Measurements from ENCODE around the gene OR5K2. TPM values are rescaled to one million over a fixed set of nuclear protein-coding genes. Genes with fewer than 3 reads are reported as not detected.

Gene OR5K2
- total RNA-seq, 2 experiments from 2014 or later, result not detected

DNA sequence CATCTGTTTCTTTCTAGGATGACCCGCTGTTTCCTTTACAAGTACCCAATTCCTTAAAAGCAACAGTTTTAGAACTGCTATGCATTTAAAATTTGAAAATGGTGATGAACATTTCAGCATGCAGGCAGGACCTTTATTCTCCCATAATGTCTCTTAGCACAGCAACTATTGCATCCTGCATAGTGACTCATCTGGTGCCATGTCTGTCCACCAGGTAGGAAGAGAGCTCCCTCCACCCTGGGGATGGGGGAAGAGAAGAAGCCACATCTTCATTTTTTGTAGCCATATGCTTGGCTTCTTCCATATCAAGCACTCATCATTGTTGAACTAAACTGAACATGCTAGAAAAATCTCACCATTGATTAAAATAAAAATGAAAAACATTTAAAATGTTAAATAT lies 44.2 kb downstream of the OR5K2 start:
- ChIA-PET POLR2A (interaction anchor here (2.2 to 13.1 kb wide), 4 partner anchors 9 to 52 kb away, joined by 6 to 931 read pairs (median 164); partner anchors contain the start of genes CLDND1, CPOX and GPR15), CTCF (interaction anchor here (0.7 to 1.9 kb wide), 6 partner anchors 10 to 32 kb away, joined by 3 to 4 read pairs (median 4); partner anchors contain the start of gene CLDND1)
- Mint-ChIP-seq H3K36me3 (ENCODE audit: low read depth) (peaks cover 37% of the 10 kb centered on the region), H3K27ac (peak overlapping the region; percentile 89), H3K4me3 (no peak overlapping the region), H3K4me1 (peaks cover 71% of the 10 kb centered on the region), H3K27me3 (no peaks in the 10 kb centered on the region), H3K9me3 (peaks cover 3% of the 10 kb centered on the region)
- no peak for DNase-seq

DNA sequence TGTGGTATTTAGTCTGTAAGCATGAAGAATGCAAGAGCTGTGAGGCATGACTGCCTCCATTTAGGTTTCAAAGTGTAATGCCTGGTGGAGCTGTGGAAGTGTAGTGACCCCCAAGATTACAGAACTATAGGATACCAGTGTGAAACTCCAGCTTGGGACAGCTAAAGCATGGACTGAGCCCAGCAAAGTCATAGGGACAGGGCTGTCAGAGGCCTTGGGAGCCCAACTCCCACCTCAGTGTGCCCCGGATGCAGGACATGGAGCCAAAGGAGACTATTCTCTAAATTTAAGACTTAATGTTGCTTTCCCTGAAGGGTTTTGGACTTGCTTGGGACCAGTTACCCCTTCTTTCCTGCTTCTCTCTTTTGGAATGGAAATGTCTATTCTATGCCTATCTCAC lies 45.1 kb downstream of the OR5K2 start:
- ChIA-PET CTCF (interaction anchor here (1.3 to 1.5 kb wide), 2 partner anchors 9 to 13 kb away, joined by 4 read pairs; no protein-coding TSS in a partner anchor), POLR2A (interaction anchor here (2.2 to 13.1 kb wide), 4 partner anchors 10 to 51 kb away, joined by 6 to 931 read pairs (median 164); partner anchors contain the start of genes CLDND1, CPOX and GPR15)
- H3K36me3 Mint-ChIP-seq (ENCODE audit: low read depth), result peaks cover 32% of the 10 kb centered on the region
- H3K4me3 Mint-ChIP-seq, result no peak overlapping the region
- H3K4me1 Mint-ChIP-seq, result peaks cover 66% of the 10 kb centered on the region
- H3K27ac Mint-ChIP-seq, result peak overlapping the region; percentile 59
- H3K27me3 Mint-ChIP-seq, result no peaks in the 10 kb centered on the region
- no peak for DNase-seq
- H3K9me3 Mint-ChIP-seq, result peaks cover 3% of the 10 kb centered on the region

- Mint-ChIP-seq H3K36me3 (ENCODE audit: low read depth) (peaks cover 51% of the 10 kb centered on the region), H3K9me3 (peaks cover 7% of the 10 kb centered on the region), H3K27me3 (no peaks in the 10 kb centered on the region), H3K4me3 (peak overlapping the region; percentile 58), H3K4me1 (peaks cover 72% of the 10 kb centered on the region), H3K27ac (peak overlapping the region; percentile 94)
- no peak for DNase-seq
- ChIA-PET POLR2A (interaction anchor here (0.7 to 24.3 kb wide), 8 partner anchors 8 to 38 kb away, joined by 3 to 931 read pairs (median 24); partner anchors contain the start of genes CLDND1 and GPR15), CTCF (interaction anchor here (1.4 to 1.8 kb wide), 3 partner anchors 9 to 48 kb away, joined by 4 to 8 read pairs (median 8); partner anchors contain the start of gene CPOX)
These were observed 48.5 kb downstream of the OR5K2 start for GRCh38 chr3:98545940-98546339.

Other genes starting within 250 kb of the OR5K2 start
- not detected for gene OR5H6, start 233.4 kb upstream of the OR5K2 start, total RNA-seq
- not detected for gene OR5H2, start 215.2 kb upstream of the OR5K2 start, total RNA-seq
- not detected for gene OR5K4, start 143.8 kb upstream of the OR5K2 start, total RNA-seq
- not detected for gene OR5K3, start 107.0 kb upstream of the OR5K2 start, total RNA-seq
- gene OR5K1, start 34.5 kb upstream of the OR5K2 start, total RNA-seq, result not detected
- 100 to 1,000 TPM; 673 to 683 TPM for gene CLDND1, start 25.2 kb downstream of the OR5K2 start, total RNA-seq
- gene GPR15, start 34.3 kb downstream of the OR5K2 start, total RNA-seq, result 100 to 1,000 TPM; 111 TPM
- 10 to 100 TPM; 75.9 to 78.0 TPM for gene CPOX, start 95.9 kb downstream of the OR5K2 start, total RNA-seq